B cell (primary cell): ENCODE measurements around the gene GRIP2. TPM values are rescaled to one million over a fixed set of nuclear protein-coding genes. Genes with fewer than 3 reads are reported as not detected.

Source experiments
- ATAC-seq: fragments of 200-7000 bp; cut with Tn5 transposase; one replicate; pipeline ENCODE4 v1.10.0; 2021; ENCODE audit warnings: low read depth, mild to moderate bottlenecking, moderate number of reproducible peaks, moderate library complexity
- CTCF ChIA-PET: fragments of 350-600 bp; sonication (Branson Sonifier 250); formaldehyde crosslinking; loops from one replicate; lab custom pipeline; 2021; ENCODE audit warnings: antibody characterized with exemption, inconsistent platforms; lab: Charles Lee
- POLR2A ChIA-PET: fragments of 350-600 bp; sonication (Branson Sonifier 250); formaldehyde crosslinking; loops from one replicate; lab custom pipeline; 2021; ENCODE audit warnings: antibody characterized with exemption; lab: Charles Lee
- DNase-seq: peaks from one replicate; pipeline ENCODE4 v3.0.0; 2013
- H2AFZ ChIP-seq: 2 replicates; pipeline ENCODE4 v1.6.1; 2012; ENCODE audit warnings: mild to moderate bottlenecking, low read depth, low read length; ENCODE audit not compliant: insufficient read depth, poor library complexity, severe bottlenecking
- H3K27ac ChIP-seq, 2 donors: 1 replicate in 1 of 2; 2 replicates in 1 of 2; pipeline ENCODE4 v1.5.1; 2012 to 2013; ENCODE audit warnings: low read length in 2 of 2, mild to moderate bottlenecking in 2 of 2, moderate library complexity in 1 of 2
- H3K27me3 ChIP-seq, 4 experiments: fragments of 200-600 bp in 1 of 4; sonication (generic) in 1 of 4; replicated peaks in 1 of 4; 1 replicate in 2 of 4; 2 replicates in 2 of 4; pipeline versions ENCODE4 v1.6.1 to v1.7.0; 2013 to 2016; ENCODE audit warnings: low read length in 3 of 4, mild to moderate bottlenecking in 2 of 4, mixed read lengths in 1 of 4, moderate library complexity in 1 of 4; ENCODE audit not compliant: insufficient read depth in 4 of 4, control insufficient read depth in 3 of 4; ENCODE audit errors: control extremely low read depth in 1 of 4
- H3K36me3 ChIP-seq, 2 experiments: replicated peaks in 1 of 2; 1 replicate in 1 of 2; 2 replicates in 1 of 2; pipeline versions ENCODE4 v1.6.1 to v1.7.1; 2013; ENCODE audit warnings: low read length in 1 of 2; ENCODE audit not compliant: insufficient read depth in 2 of 2, control insufficient read depth in 1 of 2; ENCODE audit errors: control extremely low read depth in 1 of 2, extremely low read depth in 1 of 2
- H3K4me1 ChIP-seq, 2 donors: fragments of 200-600 bp in 1 of 2; sonication (generic) in 1 of 2; 1 replicate in 1 of 2; 2 replicates in 1 of 2; pipeline versions ENCODE4 v1.5.1 to v1.6.1; 2013 to 2017; ENCODE audit warnings: low read length in 2 of 2; ENCODE audit not compliant: control insufficient read depth in 2 of 2, insufficient read depth in 2 of 2
- H3K4me2 ChIP-seq: replicated peaks from 2 replicates; pipeline ENCODE3; 2012; ENCODE audit warnings: mild to moderate bottlenecking, low read depth, low read length; ENCODE audit not compliant: poor library complexity, severe bottlenecking
- H3K4me3 ChIP-seq, 5 experiments: fragments of 200-600 bp in 1 of 5; sonication (generic) in 1 of 5; 1 replicate in 3 of 5; 2 replicates in 2 of 5; pipeline versions ENCODE4 v1.5.1 to v1.7.0; 2011 to 2016; ENCODE audit warnings: low read length in 4 of 5, mild to moderate bottlenecking in 4 of 5, low read depth in 2 of 5, control low read depth in 1 of 5, moderate library complexity in 1 of 5; ENCODE audit not compliant: insufficient read depth in 1 of 5; ENCODE audit errors: control extremely low read depth in 1 of 5, extremely low read depth in 1 of 5
- H3K79me2 ChIP-seq: fragments of 200-600 bp; sonication (generic); one replicate; pipeline ENCODE4 v1.6.0; 2016; ENCODE audit warnings: low read length; ENCODE audit not compliant: control insufficient read depth, insufficient read depth
- H3K9ac ChIP-seq: fragments of 200-600 bp; sonication (generic); 2 replicates; pipeline ENCODE4 v1.6.1; 2017; ENCODE audit warnings: mild to moderate bottlenecking, low read length, moderate library complexity
- H3K9me3 ChIP-seq, 3 donors: one replicate each; pipeline versions ENCODE4 v1.6.1 to v1.7.1; 2013; ENCODE audit warnings: low read length in 2 of 3; ENCODE audit not compliant: control insufficient read depth in 2 of 3, insufficient read depth in 1 of 3; ENCODE audit errors: control extremely low read depth in 1 of 3
- H4K20me1 ChIP-seq: 2 replicates; pipeline ENCODE4 v1.6.0; 2012; ENCODE audit warnings: mild to moderate bottlenecking, low read length; ENCODE audit not compliant: insufficient read depth, control insufficient read depth, poor library complexity, severe bottlenecking
- H3K27ac Mint-ChIP-seq: one replicate; pipeline ENCODE4 v1.8.0; 2021; ENCODE audit warnings: mixed read lengths
- H3K27me3 Mint-ChIP-seq: one replicate; pipeline ENCODE4 v1.8.0; 2021; ENCODE audit warnings: mixed read lengths
- H3K4me1 Mint-ChIP-seq: one replicate; pipeline ENCODE4 v1.8.0; 2021; ENCODE audit warnings: mixed read lengths
- H3K4me3 Mint-ChIP-seq: one replicate; pipeline ENCODE4 v1.8.0; 2021; ENCODE audit warnings: mixed read lengths
- H3K9me3 Mint-ChIP-seq: one replicate; pipeline ENCODE4 v1.8.0; 2022; ENCODE audit warnings: mixed read lengths; ENCODE audit not compliant: insufficient read depth
- EZH2 ChIP-seq: IDR thresholded peaks from 2 replicates; pipeline ENCODE4 v1.6.1; 2012; ENCODE audit warnings: borderline replicate concordance, low read depth, mild to moderate bottlenecking, moderate library complexity, low read length; ENCODE audit not compliant: insufficient read depth, poor library complexity, severe bottlenecking
- WGBS: methylation state at CpG from one replicate; pipeline ENCODE4 v1.1.5; 2013; ENCODE audit warnings: missing lambda C conversion rate; ENCODE audit not compliant: insufficient coverage; 5-methylcytosine and 5-hydroxymethylcytosine counted together
- intact Hi-C: fragments of 100-400 bp; cut with micrococcal nuclease; formaldehyde crosslinking; loops from one replicate; pipeline ENCODE4 v1.10.0; 2022
- polyA plus RNA-seq: library from polyadenylated mRNA; depleted of rRNA; stranded (reverse); fragments of >200 nt; gene quantifications from 2 replicates; pipeline ENCODE4 v1.2.3, GENCODE V29; 2012
- total RNA-seq, 2 donors: library from RNA; stranded (reverse); fragments of 120-200 nt in 1 of 2; gene quantifications; 1 replicate in 1 of 2; 2 replicates in 1 of 2; pipeline versions ENCODE4 v1.2.3 to v1.2.4, GENCODE V29; 2013 to 2022
- TF ChIP-seq, protein P1 (sequence below): fragments of 200-600 bp; IDR thresholded peaks from one replicate; pipeline ENCODE4 v1.8.0; 2022; ENCODE audit warnings: antibody characterized with exemption, mild to moderate bottlenecking

The GRIP2 gene
- total and polyA plus RNA-seq, 2 donors (not counting 1 experiment from before 2014, with no cell fraction given) = not detected

DNA sequence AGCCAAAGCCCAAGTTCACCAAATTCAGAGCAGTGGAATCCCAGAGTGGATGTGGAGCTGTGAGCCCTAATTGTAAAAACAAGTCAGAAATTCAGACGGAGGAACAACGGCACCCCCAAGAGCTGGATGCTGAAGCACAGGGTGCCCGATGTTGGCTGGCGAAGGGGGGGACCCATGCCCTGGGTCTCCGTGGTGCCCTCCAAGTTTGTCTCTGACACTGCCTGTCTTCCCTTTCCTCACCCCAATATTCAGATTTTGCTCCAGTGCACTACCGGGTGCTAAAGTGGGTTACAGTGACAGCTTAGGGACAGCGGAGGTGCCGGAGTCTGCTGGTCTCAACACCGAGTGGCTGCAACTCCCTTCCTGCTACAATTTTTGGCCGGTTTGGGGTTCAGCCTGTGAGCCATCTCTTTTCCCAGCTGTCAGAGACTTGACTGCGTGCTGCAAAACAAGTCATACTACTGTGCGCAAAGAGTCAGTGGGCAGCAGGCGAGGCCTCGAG is 6.6 kb downstream of the GRIP2 start:
- no peak overlapping the region for H3K9ac ChIP-seq
- ATAC-seq (no peak), DNase-seq (no peak)
- H4K20me1 ChIP-seq = no peaks in the 10 kb centered on the region
- H3K27ac ChIP-seq = no peak overlapping the region
- WGBS = 96% methylated on average over 14 of the region's 14 CpGs
- intact Hi-C loops = no loop called here
- Mint-ChIP-seq H3K27me3 (peaks cover 27% of the 10 kb centered on the region), H3K9me3 (peaks cover 3% of the 10 kb centered on the region), H3K27ac (no peak overlapping the region), H3K4me1 (no peaks in the 10 kb centered on the region), H3K4me3 (no peak overlapping the region)
- H3K9me3 ChIP-seq = no peaks in the 10 kb centered on the region
- H3K27me3 ChIP-seq = peaks cover 0 to 9% (median 3%) of the 10 kb centered on the region in 4 experiments
- H3K79me2 ChIP-seq = no peaks in the 10 kb centered on the region
- no peak overlapping the region for H2AFZ ChIP-seq
- H3K4me1 ChIP-seq = no peaks in the 10 kb centered on the region
- H3K36me3 ChIP-seq = no peaks in the 10 kb centered on the region
- ChIA-PET CTCF (no interaction called here), POLR2A (no interaction called here)
- no peak overlapping the region for H3K4me3 ChIP-seq
- no peak overlapping the region for H3K4me2 ChIP-seq
- TF ChIP-seq, protein P1, sequence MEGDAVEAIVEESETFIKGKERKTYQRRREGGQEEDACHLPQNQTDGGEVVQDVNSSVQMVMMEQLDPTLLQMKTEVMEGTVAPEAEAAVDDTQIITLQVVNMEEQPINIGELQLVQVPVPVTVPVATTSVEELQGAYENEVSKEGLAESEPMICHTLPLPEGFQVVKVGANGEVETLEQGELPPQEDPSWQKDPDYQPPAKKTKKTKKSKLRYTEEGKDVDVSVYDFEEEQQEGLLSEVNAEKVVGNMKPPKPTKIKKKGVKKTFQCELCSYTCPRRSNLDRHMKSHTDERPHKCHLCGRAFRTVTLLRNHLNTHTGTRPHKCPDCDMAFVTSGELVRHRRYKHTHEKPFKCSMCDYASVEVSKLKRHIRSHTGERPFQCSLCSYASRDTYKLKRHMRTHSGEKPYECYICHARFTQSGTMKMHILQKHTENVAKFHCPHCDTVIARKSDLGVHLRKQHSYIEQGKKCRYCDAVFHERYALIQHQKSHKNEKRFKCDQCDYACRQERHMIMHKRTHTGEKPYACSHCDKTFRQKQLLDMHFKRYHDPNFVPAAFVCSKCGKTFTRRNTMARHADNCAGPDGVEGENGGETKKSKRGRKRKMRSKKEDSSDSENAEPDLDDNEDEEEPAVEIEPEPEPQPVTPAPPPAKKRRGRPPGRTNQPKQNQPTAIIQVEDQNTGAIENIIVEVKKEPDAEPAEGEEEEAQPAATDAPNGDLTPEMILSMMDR = no peak
- TF ChIP-seq EZH2 = no peak

DNA sequence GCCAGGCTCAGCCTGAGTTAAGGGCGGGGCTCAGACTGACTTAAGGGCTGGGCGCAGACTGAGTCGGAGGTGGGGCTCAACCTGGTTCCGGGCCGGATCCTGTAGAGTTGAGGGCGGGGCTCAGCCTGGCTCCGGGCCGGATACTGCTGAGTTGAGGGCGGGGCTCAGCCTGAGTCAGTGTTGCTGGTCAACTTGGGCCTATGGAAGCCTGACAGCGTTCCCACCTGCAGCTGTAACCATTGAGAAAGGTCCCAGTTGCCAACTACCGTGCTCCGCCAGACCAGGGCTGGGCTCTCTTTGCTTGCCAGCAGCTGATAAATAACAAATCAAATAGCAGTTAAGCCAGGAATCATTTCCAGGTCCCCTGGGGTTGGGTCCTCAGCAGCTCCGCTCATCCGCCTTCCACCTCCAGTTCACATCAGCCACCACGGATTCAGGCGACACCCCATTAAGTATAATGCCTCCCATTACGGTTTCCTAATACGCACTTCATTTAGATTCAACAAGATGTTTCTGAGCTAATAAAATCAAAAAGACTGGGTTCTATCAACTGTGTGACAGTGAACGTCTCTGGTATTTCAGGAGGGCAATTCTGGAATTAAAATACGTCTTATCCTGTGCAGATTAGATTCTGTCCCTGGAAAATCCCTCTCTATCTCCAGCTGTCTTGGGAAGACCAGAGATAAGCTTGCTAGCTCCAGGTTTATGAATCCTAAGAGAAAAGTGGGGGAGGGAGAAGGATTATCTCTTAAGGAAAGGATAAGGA is 7.3 kb downstream of the GRIP2 start:
- Histone ChIP-seq H4K20me1 (no peaks in the 10 kb centered on the region), H3K27ac (no peak overlapping the region), H3K36me3 (no peaks in the 10 kb centered on the region), H3K4me3 (no peak overlapping the region), H2AFZ (no peak overlapping the region), H3K9me3 (no peaks in the 10 kb centered on the region), H3K27me3 (peaks cover 0 to 9% (median 4%) of the 10 kb centered on the region in 4 experiments), H3K79me2 (no peaks in the 10 kb centered on the region), H3K4me1 (no peaks in the 10 kb centered on the region), H3K4me2 (no peak overlapping the region), H3K9ac (no peak overlapping the region)
- Mint-ChIP-seq H3K4me1 (no peaks in the 10 kb centered on the region), H3K27me3 (peaks cover 30% of the 10 kb centered on the region), H3K4me3 (no peak overlapping the region), H3K9me3 (peaks cover 3% of the 10 kb centered on the region), H3K27ac (no peak overlapping the region)
- intact Hi-C loops = no loop called here
- WGBS = 75% methylated on average over 15 of the region's 20 CpGs
- no peak for TF ChIP-seq EZH2
- TF ChIP-seq, protein P1 = no peak
- ATAC-seq = no peak
- POLR2A ChIA-PET = no interaction called here
- DNase-seq = no peak
- CTCF ChIA-PET = no interaction called here
